ENCODE results near the gene OR13F1.

DNA sequence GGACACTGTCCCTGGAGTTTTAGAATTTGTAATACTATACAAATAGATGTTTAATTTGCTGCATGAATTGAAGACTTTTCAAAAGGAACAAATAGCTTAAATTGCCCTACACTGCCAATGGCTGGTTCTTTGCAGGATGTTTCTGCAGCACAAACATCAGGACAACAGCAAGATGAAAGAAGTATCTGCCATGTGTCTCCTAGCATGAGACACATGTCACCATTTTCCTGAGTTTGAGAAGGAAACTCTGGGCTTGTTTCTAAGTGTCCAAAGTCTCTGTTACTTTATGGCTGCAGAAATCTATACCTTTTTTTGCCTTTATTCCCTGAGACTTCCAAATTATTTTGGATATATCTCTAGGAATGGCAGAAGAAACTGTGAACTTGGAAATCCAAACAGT is 623 bp upstream of the OR13F1 start:
- TF ChIP-seq EP300 (IDR thresholded peaks at IDR 0.05; ENCODE audit: low read depth in 2 of 2, low read length in 2 of 2) (no peak), EP300 (CRISPR knock-in tag; IDR thresholded peaks at IDR 0.05; ENCODE audit: borderline replicate concordance) (no peak), ZNF17 (CRISPR knock-in tag; IDR thresholded peaks at IDR 0.05) (no peak)
